ENCODE measurements around the gene PHF21B.

PHF21B gene

DNA sequence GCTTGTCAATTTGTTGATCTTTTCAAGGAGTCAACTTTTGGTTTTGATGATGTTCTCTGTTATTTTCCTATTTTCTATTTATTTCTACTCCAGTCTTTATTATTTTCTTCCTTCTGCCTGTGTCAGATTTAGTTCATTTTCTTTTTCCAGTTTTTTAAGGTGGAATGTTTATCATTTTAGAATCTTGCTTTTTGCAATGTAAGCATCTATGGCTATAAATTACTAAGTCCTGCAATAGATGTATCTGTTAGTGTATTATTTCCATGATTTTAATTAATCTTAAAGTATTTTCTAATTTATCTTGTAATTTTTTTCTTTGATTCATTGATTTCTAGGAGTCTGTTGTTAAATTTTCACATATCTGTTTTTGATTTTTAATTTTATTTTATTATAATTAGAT lies 175.7 kb downstream of the PHF21B start:
- DNase-seq, result no peak

DNA sequence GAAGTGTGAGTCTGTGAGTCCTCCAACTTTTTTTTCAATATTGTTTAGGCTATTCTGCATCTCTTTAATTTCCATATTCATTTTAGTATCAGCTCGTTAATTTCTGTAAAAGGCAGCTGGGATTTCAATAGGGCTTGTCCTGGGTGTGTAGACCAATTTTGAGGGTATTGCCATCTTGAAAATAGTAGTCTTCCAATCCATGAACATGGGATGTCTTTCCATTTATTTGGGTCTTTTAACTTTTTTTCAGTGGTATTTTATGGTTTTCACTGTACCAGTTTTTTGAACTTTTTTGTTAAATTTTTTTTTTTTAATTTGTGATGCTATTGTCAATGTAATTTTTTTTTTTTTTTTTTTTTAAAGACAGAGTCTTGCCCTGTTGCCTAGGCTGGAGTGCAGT lies 177.9 kb downstream of the PHF21B start:
- no peak for DNase-seq
